Measurements from ENCODE around the gene CTNNA3.

CTNNA3 gene

GRCh38 chr10:66717231-66717981, 978.6 kb downstream of the CTNNA3 start:
- no peak for DNase-seq

- no peak for DNase-seq
These were observed 981.3 kb downstream of the CTNNA3 start for GRCh38 chr10:66714741-66715140.

DNA sequence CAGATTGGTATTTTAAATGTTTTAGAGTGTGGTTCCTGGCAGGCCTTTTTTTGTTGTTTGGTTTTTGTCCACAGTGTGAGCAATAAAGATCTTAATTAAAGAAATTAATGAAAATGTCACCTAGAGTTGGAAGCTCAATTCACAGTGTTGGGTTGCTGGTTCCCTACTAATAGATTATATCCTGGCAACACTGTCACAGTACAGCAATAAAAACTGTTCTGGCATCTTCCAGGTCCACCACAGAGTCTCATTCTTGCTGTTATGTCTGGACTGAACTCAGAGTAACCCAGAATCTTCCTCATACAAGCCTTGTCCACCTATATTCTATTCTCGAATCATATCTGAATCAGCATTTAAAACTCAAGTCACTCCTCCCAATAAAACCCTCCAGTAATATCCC, 982.6 kb downstream of the CTNNA3 start:
- no peak for DNase-seq

- DNase-seq, result no peak
These were observed 997.9 kb downstream of the CTNNA3 start for GRCh38 chr10:66698069-66698468.

GRCh38 chr10:66695046-66695445, 1000.9 kb downstream of the CTNNA3 start:
- no peak for DNase-seq

DNA sequence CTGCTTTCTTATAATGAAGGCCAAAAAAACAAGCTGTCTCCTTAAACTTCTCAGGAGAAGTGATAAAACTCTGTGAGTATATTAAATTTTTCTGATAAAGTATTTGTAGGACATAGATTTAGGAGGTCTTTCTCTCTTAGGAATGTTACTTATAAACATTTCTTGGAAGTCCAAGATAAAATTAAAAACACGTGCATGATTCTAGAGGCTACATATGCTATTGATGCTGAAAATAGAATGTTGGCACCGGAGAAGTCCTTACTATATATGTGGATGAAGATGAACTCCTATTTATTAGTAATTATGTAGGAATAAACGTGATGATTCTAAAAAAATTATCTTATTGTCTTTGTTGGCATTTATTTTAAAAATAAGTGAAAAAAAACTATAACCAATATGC, 1011.4 kb downstream of the CTNNA3 start:
- no peak for DNase-seq

- DNase-seq, result no peak
These were observed 1015.1 kb downstream of the CTNNA3 start for GRCh38 chr10:66680886-66681285.

DNA sequence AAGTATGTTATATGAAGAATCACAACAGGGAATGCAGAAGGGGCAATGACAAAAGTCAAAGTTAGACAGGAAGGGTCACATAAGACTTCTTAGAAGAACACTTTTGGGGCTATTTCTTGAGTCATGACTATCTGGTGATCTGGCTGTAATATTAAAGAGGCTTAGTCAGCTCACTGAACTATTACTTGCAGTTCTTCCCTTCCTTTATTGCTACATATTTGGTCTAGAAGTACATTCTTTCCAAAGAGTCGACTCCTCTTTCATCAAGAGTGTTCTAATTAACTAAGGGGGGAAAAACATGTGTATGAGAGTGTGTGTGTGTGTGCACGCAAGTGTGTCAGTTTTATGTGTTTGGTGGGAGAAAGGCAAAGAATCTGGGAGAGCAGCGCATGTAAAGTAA, 1017.5 kb downstream of the CTNNA3 start:
- DNase-seq, result no peak

GRCh38 chr10:66673071-66673470, 1022.9 kb downstream of the CTNNA3 start:
- no peak for DNase-seq

DNA sequence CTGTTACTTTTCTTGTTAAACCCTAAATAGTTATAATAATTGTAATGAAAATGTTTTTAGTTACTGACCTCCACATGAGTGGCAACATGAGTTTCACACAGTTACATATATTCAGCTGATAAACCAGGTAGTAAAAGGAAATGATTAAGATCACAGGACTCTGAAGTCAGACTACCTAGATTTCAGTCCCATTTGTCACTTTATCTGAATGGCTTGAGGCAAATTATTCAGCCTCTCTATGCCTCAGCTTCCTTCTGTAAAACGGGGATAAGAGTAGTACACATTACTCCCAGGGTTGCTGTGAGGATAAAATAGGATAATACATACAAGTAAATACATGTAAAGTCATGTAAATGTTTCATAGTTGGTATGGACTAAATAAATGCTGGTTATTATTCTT, 1024.4 kb downstream of the CTNNA3 start:
- DNase-seq, result no peak

GRCh38 chr10:66671064-66671463, 1024.9 kb downstream of the CTNNA3 start:
- no peak for DNase-seq

DNA sequence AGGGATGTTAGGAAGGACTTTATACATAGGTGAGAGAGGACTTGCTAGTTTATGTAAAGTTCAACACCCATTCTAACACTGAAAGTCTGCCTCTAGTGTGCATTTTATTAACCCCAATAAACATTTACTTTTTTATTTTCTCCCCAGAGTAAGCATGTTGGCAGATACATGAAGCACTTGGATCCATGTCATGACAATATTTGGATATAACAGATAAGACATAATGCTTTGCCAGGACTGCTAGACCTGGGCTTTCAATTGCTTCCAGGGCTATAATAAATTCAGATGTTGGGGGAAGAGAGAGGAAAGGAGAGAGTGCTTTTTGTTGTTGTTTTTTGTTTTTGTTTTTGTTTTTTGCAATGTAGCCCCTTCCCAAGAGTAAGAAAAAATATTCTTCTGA, 1039.5 kb downstream of the CTNNA3 start:
- no peak for DNase-seq

- DNase-seq, result no peak
These were observed 1041.1 kb downstream of the CTNNA3 start for GRCh38 chr10:66654861-66655260.

GRCh38 chr10:66651308-66652082, 1044.5 kb downstream of the CTNNA3 start:
- no peak for DNase-seq

GRCh38 chr10:66649626-66650025, 1046.4 kb downstream of the CTNNA3 start:
- no peak for DNase-seq

DNA sequence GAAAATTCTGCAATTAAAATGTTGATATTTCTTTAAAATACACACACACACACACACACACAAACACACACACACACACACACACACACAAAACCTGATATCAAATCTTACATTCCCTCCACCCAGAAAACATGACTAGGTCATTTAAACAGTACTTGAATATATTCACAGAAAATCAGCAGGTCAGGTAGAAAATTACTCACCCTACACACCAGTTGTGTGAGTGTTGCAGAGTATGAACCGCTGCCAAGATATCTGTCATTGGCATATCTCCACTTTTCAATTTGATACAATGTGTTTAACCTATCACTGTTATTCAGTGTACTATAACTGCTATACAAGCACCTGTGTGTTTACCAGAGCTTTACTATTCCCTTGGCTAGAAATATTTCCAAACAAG, 1053.8 kb downstream of the CTNNA3 start:
- no peak for DNase-seq

GRCh38 chr10:66639371-66639770, 1056.6 kb downstream of the CTNNA3 start:
- DNase-seq, result no peak

GRCh38 chr10:66637273-66638036, 1058.5 kb downstream of the CTNNA3 start:
- no peak for DNase-seq

GRCh38 chr10:66629996-66630395, 1066.0 kb downstream of the CTNNA3 start:
- DNase-seq, result no peak

GRCh38 chr10:66627156-66627555, 1068.8 kb downstream of the CTNNA3 start:
- no peak for DNase-seq

- DNase-seq, result no peak
These were observed 1070.0 kb downstream of the CTNNA3 start for GRCh38 chr10:66625709-66626590.

GRCh38 chr10:66622050-66622449, 1073.9 kb downstream of the CTNNA3 start:
- no peak for DNase-seq

DNA sequence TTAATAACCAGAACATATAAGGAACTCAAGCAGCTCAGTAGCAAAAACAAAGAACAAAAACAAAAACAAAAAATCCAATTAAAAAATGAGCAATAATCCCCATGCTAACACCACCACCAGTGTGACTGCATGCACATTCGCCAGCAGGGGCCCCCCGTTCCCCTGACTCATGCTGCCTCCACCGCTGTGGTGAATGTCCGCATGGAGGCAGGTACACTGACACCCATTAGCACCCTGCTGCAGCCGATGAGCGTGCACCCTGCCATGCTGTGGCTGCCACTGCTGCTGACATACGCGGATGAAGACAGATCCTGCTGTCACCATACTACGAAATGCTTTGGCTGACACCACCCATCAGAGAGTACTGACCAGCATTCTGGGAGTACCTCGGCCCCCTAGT, 1091.8 kb downstream of the CTNNA3 start:
- DNase-seq, result no peak

Data from T-helper 1 cell (primary cell).